Heart left ventricle (tissue), 13 donors: ENCODE results near the gene KCP.

Experiments used
- POLR2A ChIP-seq, 2 donors: fragments of 450-650 bp; IDR thresholded peaks; one replicate each; pipeline ENCODE4 v1.6.1; 2017; ENCODE audit warnings: antibody characterized with exemption in 2 of 2, mild to moderate bottlenecking in 2 of 2, moderate library complexity in 2 of 2
- TF ChIP-seq, protein P1 (sequence below), 12 donors: fragments of 200-600 bp; sonication (generic) in 4 of 12; IDR thresholded peaks; one replicate each; pipeline versions ENCODE4 v1.5.0 to v1.8.0; 2018 to 2022; ENCODE audit warnings: antibody characterized with exemption in 12 of 12, mild to moderate bottlenecking in 5 of 12
- donor health status: ischemic (EF 13 %, LVEDD 7.1; RV severe dilation, severe dysfunction).
- donor health status: DM: no; HTN: yes; CAD: no.
- donor health status: DM: no; HTN: no; CAD: no.
- donor health status: ischemic (EF 25% LVEDD 6.9; RV normal size, moderate dysfunction).
- donor health status: ischemic (EF 25% LVEDD 5.7; RV mildly dilated, moderate dysfunction).
- donor health status: ischemic (EF 35%, LVEDD 5.7; RV mildly dilated, moderate dysfunction).
- donor health status: nonischemic (EF 11% LVEDD 7.7; RV severe dilation, severe dysfunction).
- donor health status: DM: yes; HTN: yes; CAD: no.
- donor health status: PGD.
- donor health status: ischemic (EF 29% LVEDD 5.4; RV normal size, mild dysfunction).
- donor health status: nonischemic (EF 23%, LVEDD 6.1; RV moderate dilation, normal function).

DNA sequence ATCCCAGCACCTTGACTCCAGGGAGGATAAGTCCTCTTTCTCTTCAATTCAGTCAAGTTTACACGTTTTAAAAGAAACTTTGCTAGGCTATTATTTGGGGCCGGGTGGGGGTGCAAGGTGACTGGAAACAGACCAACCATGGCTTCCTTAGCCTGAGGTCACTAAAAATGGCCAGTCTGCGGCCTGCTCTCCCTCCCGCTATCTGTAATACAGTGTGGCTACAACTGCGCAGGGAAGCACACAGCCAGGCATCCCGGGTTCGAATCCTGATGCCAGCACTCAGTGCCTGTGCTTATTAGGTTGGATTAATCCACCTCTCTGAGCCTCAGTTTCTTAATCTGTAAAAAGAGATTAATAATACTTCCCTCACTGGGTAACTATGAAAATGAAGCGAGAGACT lies 28.4 kb downstream of the KCP start:
- no peak for TF ChIP-seq POLR2A (IDR thresholded peaks at IDR 0.05)
- TF ChIP-seq, protein P1, sequence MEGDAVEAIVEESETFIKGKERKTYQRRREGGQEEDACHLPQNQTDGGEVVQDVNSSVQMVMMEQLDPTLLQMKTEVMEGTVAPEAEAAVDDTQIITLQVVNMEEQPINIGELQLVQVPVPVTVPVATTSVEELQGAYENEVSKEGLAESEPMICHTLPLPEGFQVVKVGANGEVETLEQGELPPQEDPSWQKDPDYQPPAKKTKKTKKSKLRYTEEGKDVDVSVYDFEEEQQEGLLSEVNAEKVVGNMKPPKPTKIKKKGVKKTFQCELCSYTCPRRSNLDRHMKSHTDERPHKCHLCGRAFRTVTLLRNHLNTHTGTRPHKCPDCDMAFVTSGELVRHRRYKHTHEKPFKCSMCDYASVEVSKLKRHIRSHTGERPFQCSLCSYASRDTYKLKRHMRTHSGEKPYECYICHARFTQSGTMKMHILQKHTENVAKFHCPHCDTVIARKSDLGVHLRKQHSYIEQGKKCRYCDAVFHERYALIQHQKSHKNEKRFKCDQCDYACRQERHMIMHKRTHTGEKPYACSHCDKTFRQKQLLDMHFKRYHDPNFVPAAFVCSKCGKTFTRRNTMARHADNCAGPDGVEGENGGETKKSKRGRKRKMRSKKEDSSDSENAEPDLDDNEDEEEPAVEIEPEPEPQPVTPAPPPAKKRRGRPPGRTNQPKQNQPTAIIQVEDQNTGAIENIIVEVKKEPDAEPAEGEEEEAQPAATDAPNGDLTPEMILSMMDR (IDR thresholded peaks at IDR 0.05) = no peak
